ENCODE data around the gene WWOX. TPM values are rescaled to one million over a fixed set of nuclear protein-coding genes. Genes with fewer than 3 reads are reported as not detected.

The WWOX gene
- total and polyA plus RNA-seq, 2 of the 13 experiments (the other 11 are each of a cell fraction or from before 2014, with no cell fraction given): 9.1 to 37.4 TPM

DNA sequence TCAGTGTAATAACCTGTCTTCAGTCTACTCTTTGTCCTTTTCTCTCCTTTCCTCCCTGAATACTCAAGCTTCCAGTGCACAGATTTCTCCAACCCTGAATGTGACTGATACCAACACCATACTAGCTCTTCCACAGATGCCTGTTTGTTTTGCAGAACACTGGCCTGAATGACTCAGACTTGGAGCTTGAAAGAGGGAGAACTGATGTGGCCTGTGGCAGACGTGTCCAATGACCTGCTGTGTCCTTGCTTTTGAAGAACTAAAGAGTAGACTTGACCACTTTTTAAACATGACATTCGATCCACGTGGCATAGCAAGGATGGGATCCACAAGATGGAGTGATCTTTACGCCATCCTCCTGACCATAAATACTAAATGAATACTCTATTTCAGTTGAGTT, 361.0 kb downstream of the WWOX start (continued):
- TF ChIP-seq NR2F2 (IDR thresholded peaks at IDR 0.05; ENCODE audit: borderline replicate concordance, low read depth) (no peak), SETDB1 (CRISPR knock-in tag; IDR thresholded peaks at IDR 0.05; ENCODE audit: borderline replicate concordance) (no peak), CENPT (CRISPR knock-in tag; IDR thresholded peaks at IDR 0.05; ENCODE audit: low read depth) (no peak), NONO (IDR thresholded peaks at IDR 0.05) (no peak), NONO (CRISPR knock-in tag; conservative IDR thresholded peaks at IDR 0.05) (no peak), GTF3A (CRISPR knock-in tag; conservative IDR thresholded peaks at IDR 0.05) (no peak), MYC (CRISPR knock-in tag; IDR thresholded peaks at IDR 0.05; ENCODE audit: borderline replicate concordance) (no peak), KLF12 (CRISPR knock-in tag; IDR thresholded peaks at IDR 0.05; ENCODE audit: borderline replicate concordance) (no peak), ZBTB42 (CRISPR knock-in tag; IDR thresholded peaks at IDR 0.05) (no peak), HMG20A (CRISPR knock-in tag; IDR thresholded peaks at IDR 0.05; ENCODE audit: borderline replicate concordance) (peak; percentile 19; the same call in 1 of the 2 replicates), MEIS2 (CRISPR knock-in tag; IDR thresholded peaks at IDR 0.05) (no peak), ISL2 (CRISPR knock-in tag; IDR thresholded peaks at IDR 0.05) (no peak), ZFP37 (CRISPR knock-in tag; IDR thresholded peaks at IDR 0.05; ENCODE audit: borderline replicate concordance) (no peak), SATB2 (CRISPR knock-in tag; IDR thresholded peaks at IDR 0.05) (no peak), ZNF431 (CRISPR knock-in tag; IDR thresholded peaks at IDR 0.05; ENCODE audit: borderline replicate concordance, low read depth) (no peak), ZNF331 (CRISPR knock-in tag; IDR thresholded peaks at IDR 0.05) (peak; percentile 37; the same call in 1 of the 2 replicates), ZSCAN12 (CRISPR knock-in tag; IDR thresholded peaks at IDR 0.05) (no peak), FOXM1 (CRISPR knock-in tag; IDR thresholded peaks at IDR 0.05) (no peak), ZNF383 (CRISPR knock-in tag; IDR thresholded peaks at IDR 0.05; ENCODE audit: borderline replicate concordance) (no peak), ZNF543 (CRISPR knock-in tag; IDR thresholded peaks at IDR 0.05) (no peak), ZKSCAN8 (CRISPR knock-in tag; IDR thresholded peaks at IDR 0.05; ENCODE audit: borderline replicate concordance) (0 out of 2 replicates have a peak, but pooled peaks have one; percentile 44), MYNN (CRISPR knock-in tag; IDR thresholded peaks at IDR 0.05; ENCODE audit: low read depth) (no peak), HHEX (CRISPR knock-in tag; IDR thresholded peaks at IDR 0.05) (no peak)
- TF ChIP-seq, protein P1, sequence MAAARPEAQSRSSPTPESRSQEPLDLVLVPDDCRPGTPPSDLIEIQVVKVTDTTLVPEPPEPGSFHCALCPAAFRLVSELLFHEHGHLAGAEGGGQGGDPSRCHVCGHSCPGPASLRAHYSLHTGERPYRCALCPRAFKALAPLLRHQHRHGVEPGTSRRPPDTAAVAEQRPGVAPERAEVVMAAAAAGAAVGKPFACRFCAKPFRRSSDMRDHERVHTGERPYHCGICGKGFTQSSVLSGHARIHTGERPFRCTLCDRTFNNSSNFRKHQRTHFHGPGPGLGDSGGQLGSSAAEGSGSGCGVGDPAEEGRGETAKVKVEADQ (CRISPR knock-in tag; IDR thresholded peaks at IDR 0.05; ENCODE audit: borderline replicate concordance): no peak
- TF ChIP-seq, protein P2, sequence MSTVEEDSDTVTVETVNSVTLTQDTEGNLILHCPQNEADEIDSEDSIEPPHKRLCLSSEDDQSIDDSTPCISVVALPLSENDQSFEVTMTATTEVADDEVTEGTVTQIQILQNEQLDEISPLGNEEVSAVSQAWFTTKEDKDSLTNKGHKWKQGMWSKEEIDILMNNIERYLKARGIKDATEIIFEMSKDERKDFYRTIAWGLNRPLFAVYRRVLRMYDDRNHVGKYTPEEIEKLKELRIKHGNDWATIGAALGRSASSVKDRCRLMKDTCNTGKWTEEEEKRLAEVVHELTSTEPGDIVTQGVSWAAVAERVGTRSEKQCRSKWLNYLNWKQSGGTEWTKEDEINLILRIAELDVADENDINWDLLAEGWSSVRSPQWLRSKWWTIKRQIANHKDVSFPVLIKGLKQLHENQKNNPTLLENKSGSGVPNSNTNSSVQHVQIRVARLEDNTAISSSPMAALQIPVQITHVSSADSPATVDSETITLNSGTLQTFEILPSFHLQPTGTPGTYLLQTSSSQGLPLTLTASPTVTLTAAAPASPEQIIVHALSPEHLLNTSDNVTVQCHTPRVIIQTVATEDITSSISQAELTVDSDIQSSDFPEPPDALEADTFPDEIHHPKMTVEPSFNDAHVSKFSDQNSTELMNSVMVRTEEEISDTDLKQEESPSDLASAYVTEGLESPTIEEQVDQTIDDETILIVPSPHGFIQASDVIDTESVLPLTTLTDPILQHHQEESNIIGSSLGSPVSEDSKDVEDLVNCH (CRISPR knock-in tag; IDR thresholded peaks at IDR 0.05): no peak
- TF ChIP-seq, protein P3, sequence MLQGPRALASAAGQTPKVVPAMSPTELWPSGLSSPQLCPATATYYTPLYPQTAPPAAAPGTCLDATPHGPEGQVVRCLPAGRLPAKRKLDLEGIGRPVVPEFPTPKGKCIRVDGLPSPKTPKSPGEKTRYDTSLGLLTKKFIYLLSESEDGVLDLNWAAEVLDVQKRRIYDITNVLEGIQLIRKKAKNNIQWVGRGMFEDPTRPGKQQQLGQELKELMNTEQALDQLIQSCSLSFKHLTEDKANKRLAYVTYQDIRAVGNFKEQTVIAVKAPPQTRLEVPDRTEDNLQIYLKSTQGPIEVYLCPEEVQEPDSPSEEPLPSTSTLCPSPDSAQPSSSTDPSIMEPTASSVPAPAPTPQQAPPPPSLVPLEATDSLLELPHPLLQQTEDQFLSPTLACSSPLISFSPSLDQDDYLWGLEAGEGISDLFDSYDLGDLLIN (CRISPR knock-in tag; IDR thresholded peaks at IDR 0.05; ENCODE audit: borderline replicate concordance): no peak
- TF ChIP-seq, protein P4, sequence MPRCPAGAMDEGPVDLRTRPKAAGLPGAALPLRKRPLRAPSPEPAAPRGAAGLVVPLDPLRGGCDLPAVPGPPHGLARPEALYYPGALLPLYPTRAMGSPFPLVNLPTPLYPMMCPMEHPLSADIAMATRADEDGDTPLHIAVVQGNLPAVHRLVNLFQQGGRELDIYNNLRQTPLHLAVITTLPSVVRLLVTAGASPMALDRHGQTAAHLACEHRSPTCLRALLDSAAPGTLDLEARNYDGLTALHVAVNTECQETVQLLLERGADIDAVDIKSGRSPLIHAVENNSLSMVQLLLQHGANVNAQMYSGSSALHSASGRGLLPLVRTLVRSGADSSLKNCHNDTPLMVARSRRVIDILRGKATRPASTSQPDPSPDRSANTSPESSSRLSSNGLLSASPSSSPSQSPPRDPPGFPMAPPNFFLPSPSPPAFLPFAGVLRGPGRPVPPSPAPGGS (CRISPR knock-in tag; IDR thresholded peaks at IDR 0.05): 0 out of 2 replicates have a peak, but pooled peaks have one; percentile 56
